KMS-11 (cell line): ENCODE measurements around the gene MLLT10.

Source experiments
- H2AFZ ChIP-seq: fragments of 200-600 bp; sonication (generic); 2 replicates; pipeline ENCODE4 v1.6.1; 2016; ENCODE audit warnings: antibody characterized with exemption, mixed run types, low read depth
- H3K27ac ChIP-seq: fragments of 200-600 bp; sonication (generic); 2 replicates; pipeline ENCODE4 v1.6.1; 2016; ENCODE audit warnings: mild to moderate bottlenecking, mixed run types
- H3K27me3 ChIP-seq: fragments of 200-600 bp; sonication (generic); 2 replicates; pipeline ENCODE4 v1.6.1; 2017; ENCODE audit warnings: mild to moderate bottlenecking, low read depth, mixed run types, moderate library complexity; ENCODE audit not compliant: insufficient read depth
- H3K36me3 ChIP-seq: fragments of 200-600 bp; sonication (generic); 2 replicates; pipeline ENCODE4 v1.6.1; 2017; ENCODE audit warnings: mild to moderate bottlenecking, mixed run types; ENCODE audit not compliant: insufficient read depth
- H3K4me1 ChIP-seq: fragments of 200-600 bp; sonication (generic); 2 replicates; pipeline ENCODE4 v1.6.1; 2016; ENCODE audit warnings: mild to moderate bottlenecking, low read depth, mixed run types; ENCODE audit not compliant: poor library complexity, severe bottlenecking
- H3K4me2 ChIP-seq: fragments of 200-600 bp; sonication (generic); 2 replicates; pipeline ENCODE4 v1.7.0; 2016; ENCODE audit warnings: mild to moderate bottlenecking, mixed run types
- H3K4me3 ChIP-seq: fragments of 200-600 bp; sonication (generic); IDR thresholded peaks from 2 replicates; pipeline ENCODE4 v1.6.1; 2017; ENCODE audit warnings: low read depth, low read length, mixed read lengths; ENCODE audit not compliant: insufficient read depth
- H3K79me2 ChIP-seq: fragments of 200-600 bp; sonication (generic); 2 replicates; pipeline ENCODE4 v1.6.1; 2016; ENCODE audit warnings: low read depth, mixed run types; ENCODE audit not compliant: insufficient read depth
- H3K9ac ChIP-seq: fragments of 200-600 bp; sonication (generic); 2 replicates; pipeline ENCODE4 v1.6.1; 2016; ENCODE audit warnings: mild to moderate bottlenecking, mixed run types
- H4K20me1 ChIP-seq: fragments of 200-600 bp; sonication (generic); 2 replicates; pipeline ENCODE4 v1.6.1; 2016; ENCODE audit warnings: mild to moderate bottlenecking, mixed run types; ENCODE audit not compliant: insufficient read depth
- TF ChIP-seq, protein P1 (sequence below): fragments of 200-600 bp; sonication (generic); conservative IDR thresholded peaks from 2 replicates; pipeline ENCODE4 v1.6.1; 2017; ENCODE audit warnings: low read depth, mild to moderate bottlenecking, antibody characterized with exemption, low read length, moderate library complexity, mixed read lengths

MLLT10 gene

DNA sequence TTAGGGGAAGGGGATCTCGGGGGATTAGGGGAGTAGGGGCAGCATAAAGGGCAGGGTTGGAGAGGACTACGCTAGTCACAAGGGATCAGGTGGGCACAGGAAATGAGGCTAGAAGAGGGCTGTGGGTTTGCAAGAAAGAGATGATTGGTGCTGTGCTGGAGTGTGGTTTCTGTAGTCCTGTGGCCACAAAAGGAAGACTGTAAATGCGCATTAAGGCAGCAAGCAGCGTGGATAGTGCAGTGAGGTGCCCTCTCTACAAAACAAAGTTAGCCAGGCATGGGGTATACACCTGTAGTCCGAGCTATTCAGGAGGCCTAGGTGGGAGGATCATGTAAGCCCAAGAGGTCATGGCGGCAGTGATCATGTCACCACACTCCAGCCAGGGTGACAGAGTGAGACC is 212.1 kb downstream of the MLLT10 start:
- Histone ChIP-seq H3K79me2 (no peaks in the 10 kb centered on the region), H3K36me3 (no peaks in the 10 kb centered on the region), H3K9ac (no peak overlapping the region), H3K27me3 (no peaks in the 10 kb centered on the region), H3K4me1 (peaks cover 30% of the 10 kb centered on the region), H3K27ac (no peak overlapping the region), H2AFZ (no peak overlapping the region), H4K20me1 (no peaks in the 10 kb centered on the region), H3K4me3 (no peak overlapping the region), H3K4me2 (no peak overlapping the region)
- TF ChIP-seq, protein P1, sequence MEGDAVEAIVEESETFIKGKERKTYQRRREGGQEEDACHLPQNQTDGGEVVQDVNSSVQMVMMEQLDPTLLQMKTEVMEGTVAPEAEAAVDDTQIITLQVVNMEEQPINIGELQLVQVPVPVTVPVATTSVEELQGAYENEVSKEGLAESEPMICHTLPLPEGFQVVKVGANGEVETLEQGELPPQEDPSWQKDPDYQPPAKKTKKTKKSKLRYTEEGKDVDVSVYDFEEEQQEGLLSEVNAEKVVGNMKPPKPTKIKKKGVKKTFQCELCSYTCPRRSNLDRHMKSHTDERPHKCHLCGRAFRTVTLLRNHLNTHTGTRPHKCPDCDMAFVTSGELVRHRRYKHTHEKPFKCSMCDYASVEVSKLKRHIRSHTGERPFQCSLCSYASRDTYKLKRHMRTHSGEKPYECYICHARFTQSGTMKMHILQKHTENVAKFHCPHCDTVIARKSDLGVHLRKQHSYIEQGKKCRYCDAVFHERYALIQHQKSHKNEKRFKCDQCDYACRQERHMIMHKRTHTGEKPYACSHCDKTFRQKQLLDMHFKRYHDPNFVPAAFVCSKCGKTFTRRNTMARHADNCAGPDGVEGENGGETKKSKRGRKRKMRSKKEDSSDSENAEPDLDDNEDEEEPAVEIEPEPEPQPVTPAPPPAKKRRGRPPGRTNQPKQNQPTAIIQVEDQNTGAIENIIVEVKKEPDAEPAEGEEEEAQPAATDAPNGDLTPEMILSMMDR = no peak

DNA sequence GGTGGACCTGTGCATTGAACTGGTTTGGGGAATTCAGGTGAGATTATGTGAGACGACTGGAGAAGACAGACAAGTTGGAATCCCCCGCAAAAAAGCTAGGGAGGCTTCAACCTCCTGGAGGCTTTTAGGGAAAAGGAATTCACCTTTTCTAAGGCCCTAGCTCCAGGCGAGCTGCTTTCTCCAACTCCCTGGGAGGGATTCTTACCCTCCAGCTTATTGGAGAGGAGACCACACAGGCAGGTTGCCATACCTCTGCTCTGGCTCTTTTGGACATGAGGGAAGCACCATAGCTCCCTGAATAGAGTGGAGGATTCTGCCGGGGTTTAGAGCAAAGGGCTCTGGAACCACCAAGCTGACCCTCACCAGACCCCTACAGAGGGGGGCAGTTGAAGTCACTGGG is 213.8 kb downstream of the MLLT10 start:
- H3K36me3 ChIP-seq = no peaks in the 10 kb centered on the region
- H3K79me2 ChIP-seq = no peaks in the 10 kb centered on the region
- no peaks in the 10 kb centered on the region for H3K27me3 ChIP-seq
- TF ChIP-seq, protein P1 = no peak
- H3K4me2 ChIP-seq = no peak overlapping the region
- no peak overlapping the region for H2AFZ ChIP-seq
- no peak overlapping the region for H3K4me3 ChIP-seq
- peaks cover 14% of the 10 kb centered on the region for H3K4me1 ChIP-seq
- H3K27ac ChIP-seq = no peak overlapping the region
- H3K9ac ChIP-seq = no peak overlapping the region
- H4K20me1 ChIP-seq = no peaks in the 10 kb centered on the region

DNA sequence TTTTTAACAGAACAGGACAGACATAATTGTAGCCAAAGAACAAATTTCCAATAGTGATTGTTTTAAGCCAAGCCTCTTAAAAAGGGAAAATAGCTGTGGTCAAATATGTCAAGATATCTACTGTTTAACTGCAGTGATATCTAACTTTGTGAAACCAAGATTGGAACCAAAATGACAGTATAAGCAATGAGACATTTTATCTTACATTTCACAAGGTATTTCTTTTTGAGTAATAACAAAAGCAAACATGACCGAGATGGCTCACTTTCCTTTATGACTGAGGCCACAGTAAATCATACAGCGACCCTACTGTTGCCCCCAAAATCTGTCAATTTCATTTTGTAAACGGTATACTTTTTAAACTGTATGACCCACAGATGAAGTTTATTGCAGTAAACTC is 215.8 kb downstream of the MLLT10 start:
- Histone ChIP-seq H2AFZ (no peak overlapping the region), H3K36me3 (no peaks in the 10 kb centered on the region), H3K27me3 (no peaks in the 10 kb centered on the region), H3K27ac (no peak overlapping the region), H3K4me3 (no peak overlapping the region), H3K9ac (no peak overlapping the region), H3K4me2 (no peak overlapping the region), H3K4me1 (peaks cover 10% of the 10 kb centered on the region), H4K20me1 (no peaks in the 10 kb centered on the region), H3K79me2 (no peaks in the 10 kb centered on the region)
- TF ChIP-seq, protein P1 = no peak

DNA sequence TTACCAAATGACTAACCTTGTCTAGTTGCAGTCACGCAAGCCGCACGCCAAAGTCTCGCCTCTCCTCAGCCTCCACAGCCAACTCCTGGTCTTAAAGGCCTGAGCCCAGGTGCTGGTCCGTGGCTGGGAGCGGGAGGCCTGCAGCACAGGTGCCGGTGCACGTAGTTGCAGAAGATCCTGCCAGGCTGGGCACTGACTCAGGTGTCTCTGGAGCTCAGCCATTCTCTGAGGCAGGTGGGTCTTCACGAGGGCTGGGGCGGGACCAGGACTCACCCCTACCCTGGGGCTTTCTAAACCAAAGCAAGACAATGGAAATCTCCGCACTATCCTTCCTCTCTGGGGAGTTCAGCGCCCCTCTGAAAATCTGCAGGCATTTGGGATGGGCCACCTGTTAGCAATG is 216.4 kb downstream of the MLLT10 start:
- no peak overlapping the region for H3K4me3 ChIP-seq
- H3K79me2 ChIP-seq = no peaks in the 10 kb centered on the region
- H4K20me1 ChIP-seq = no peaks in the 10 kb centered on the region
- no peak overlapping the region for H3K4me2 ChIP-seq
- no peak overlapping the region for H2AFZ ChIP-seq
- no peaks in the 10 kb centered on the region for H3K36me3 ChIP-seq
- H3K27ac ChIP-seq = no peak overlapping the region
- H3K9ac ChIP-seq = no peak overlapping the region
- TF ChIP-seq, protein P1 = no peak
- H3K4me1 ChIP-seq = peaks cover 10% of the 10 kb centered on the region
- no peaks in the 10 kb centered on the region for H3K27me3 ChIP-seq
